Amygdala (tissue), 56 donors: ENCODE measurements around the gene PDCD1.
A peak's percentile ranks its signal among the peaks of the same experiment; 100 is the strongest.
"Not testable (repeated sequence)": the region's sequence is repeated elsewhere in the genome, so short reads cannot be mapped to it uniquely, and the experiment has no call there.

ENCODE experiments used
- DNase-seq, 56 donors: peaks; one replicate each; lab custom pipeline; 2025; lab: John Stamatoyannopoulos, UW

The PDCD1 gene

DNA sequence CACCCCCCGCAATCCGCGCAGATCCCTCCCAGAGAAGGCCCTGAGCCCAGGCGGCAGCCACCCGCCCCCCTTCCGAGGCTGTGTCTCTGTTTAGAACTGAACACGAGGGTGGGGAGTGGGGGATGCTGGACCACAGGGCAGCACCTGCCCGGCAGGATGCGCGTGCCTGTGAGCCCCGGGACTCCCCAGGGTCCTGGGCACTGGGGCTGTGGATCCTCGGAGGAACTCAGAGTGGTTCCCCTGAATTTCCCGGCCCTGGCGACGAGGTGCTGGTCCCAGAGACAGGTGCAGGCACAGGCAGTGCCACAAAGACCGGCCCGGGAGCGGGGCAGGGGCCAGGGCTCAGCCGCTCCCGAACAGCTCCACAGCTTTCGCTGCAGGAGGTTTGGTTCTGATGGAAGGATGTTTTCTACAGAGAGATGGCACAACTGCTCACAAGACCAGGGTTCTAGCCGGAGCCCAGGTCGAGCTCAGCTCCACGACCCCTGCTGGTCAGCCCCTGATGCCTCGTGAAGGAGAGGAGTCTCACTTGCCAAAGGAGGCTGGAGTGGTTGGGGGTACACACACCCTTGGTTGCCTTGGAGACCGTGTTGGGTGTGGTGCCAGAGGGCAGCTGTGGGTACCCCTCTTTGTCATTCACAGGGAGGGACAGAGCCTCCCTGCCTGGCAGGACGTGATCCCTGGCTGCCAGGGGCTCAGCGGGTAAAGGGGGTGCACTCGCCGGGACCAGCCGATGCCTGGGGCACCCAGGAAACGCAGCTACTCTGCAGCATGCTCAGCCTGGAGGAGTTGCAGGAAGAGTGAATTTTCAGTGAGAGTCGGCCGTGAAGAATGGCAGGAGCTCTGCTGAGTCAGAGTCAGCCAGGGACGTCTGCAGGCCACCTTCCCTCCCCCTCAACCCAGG is 54.1 kb downstream of the PDCD1 start:
- no peak for DNase-seq

DNA sequence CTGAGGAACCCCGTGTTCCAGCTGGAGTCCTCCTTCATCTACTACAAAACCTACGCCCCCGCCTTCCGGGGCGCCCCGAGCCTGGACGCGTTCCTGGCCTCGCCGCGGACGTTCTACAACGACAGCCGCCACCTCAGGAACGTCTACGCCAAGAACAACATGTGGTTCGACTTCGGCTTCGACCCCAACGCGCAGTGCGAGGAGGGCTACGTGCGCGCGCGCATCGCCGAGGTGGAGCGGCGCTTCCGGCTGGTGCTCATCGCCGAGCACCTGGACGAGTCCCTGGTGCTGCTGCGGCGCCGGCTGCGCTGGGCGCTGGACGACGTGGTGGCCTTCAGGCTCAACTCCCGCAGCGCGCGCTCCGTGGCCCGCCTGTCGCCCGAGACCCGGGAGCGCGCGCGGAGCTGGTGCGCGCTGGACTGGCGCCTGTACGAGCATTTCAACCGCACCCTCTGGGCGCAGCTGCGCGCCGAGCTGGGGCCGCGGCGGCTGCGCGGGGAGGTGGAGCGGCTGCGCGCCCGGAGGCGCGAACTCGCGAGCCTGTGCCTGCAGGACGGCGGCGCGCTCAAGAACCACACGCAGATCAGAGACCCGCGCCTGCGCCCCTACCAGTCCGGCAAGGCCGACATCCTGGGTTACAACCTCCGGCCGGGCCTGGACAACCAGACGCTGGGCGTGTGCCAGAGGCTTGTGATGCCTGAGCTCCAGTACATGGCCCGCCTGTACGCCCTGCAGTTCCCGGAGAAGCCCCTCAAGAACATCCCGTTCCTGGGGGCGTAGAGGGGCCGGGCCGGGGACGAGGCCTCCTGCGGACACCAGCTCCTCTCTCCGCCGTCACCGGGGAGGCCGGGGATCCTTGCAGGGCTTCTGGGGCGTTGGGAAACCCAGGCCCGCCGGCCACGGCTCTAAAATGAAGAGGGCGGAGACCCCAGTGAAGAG is 55.0 kb downstream of the PDCD1 start:
- DNase-seq, result peak in 30 of 56 donors; percentile 20 to 78 (median 53)

DNA sequence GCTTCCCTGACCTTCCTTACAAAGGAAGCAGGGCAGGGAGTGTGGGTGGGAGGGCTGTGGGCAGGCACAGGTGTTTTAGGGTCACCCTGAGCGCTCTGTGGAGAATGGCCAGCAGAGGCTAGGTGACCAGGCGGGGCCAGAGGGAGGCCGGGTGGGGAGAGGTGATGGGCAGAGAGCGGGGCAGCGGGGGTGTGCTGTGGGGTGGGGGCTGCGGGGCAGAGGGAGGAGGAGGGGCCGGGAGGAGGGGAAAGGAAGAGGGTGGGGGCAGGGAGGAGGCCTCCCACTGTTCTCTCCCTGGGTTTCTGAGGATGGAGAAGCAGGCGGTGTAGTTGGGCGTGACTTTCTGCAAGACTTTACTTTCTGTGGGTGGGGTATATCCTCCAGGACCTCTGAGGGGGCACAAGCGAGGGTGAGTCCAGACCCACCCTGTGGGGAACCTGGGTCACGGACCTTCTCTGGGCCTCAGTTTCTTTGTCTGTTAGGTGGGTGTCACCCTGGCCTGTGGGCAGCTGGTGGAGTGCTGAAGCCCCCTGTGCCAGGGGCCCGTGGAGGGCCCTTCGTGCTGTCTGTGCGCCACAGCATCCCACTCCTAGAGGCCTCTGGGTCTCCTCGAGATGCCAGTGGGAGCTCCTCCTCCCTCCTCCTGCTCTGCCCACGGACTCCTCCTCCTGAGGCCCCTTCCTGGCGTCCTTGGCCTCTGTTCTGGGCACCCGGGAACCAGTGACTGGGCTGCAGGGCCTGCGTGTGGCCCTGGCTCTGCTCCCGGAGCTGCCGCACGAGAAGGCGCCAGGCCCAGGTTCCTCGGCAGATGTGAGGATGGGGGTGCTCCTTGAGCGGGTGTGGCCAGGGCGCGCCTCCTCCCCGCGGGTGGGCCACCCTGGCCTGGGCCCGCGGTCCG is 56.0 kb downstream of the PDCD1 start:
- DNase-seq, result peak in 2 of 56 donors; percentile 21 to 32

DNA sequence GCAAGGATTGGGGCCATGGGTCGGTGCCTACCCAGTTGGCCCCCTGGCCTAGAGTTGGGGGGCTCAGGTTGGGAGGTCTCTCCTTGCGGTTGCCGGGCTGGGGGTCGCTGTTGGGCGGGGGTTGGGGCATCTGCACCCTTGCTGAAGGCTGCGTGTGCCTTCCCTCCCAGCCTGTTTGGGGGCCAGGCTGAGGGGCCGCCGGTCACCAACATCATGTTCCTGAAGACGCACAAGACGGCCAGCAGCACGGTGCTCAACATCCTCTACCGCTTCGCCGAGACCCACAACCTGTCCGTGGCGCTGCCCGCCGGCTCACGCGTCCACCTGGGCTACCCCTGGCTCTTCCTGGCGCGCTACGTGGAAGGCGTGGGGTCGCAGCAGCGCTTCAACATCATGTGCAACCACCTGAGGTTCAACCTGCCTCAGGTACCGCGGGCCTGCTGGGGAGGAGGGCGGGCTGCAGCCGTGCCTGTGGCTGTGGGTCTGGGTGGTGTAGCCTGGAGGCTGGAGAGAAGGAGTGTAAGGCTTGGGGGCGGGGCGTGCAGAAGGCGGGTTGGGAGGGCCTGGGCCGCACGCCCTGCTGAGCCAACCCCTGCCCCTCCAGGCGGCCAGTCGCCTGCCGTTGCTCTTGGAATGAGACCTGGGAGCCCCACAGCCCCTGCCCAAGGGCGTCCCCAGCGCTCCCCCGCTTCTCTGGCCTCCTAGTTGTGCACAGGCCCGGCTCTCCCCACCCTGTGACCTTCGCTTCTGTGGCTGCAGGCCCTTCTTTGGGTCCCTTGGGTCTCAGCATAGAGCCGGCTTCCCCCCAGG is 56.9 kb downstream of the PDCD1 start:
- DNase-seq, result no peak

- not testable (repeated sequence) for DNase-seq
Observed at GRCh38 chr2:241800198-241800903, 58.3 kb downstream of the PDCD1 start.
